KMS-11 (cell line): ENCODE results near the gene ABCB8.

Source experiments
- H2AFZ ChIP-seq: fragments of 200-600 bp; sonication (generic); 2 replicates; pipeline ENCODE4 v1.6.1; 2016; ENCODE audit warnings: antibody characterized with exemption, mixed run types, low read depth
- H3K27ac ChIP-seq: fragments of 200-600 bp; sonication (generic); 2 replicates; pipeline ENCODE4 v1.6.1; 2016; ENCODE audit warnings: mild to moderate bottlenecking, mixed run types
- H3K27me3 ChIP-seq: fragments of 200-600 bp; sonication (generic); 2 replicates; pipeline ENCODE4 v1.6.1; 2017; ENCODE audit warnings: mild to moderate bottlenecking, low read depth, mixed run types, moderate library complexity; ENCODE audit not compliant: insufficient read depth
- H3K36me3 ChIP-seq: fragments of 200-600 bp; sonication (generic); 2 replicates; pipeline ENCODE4 v1.6.1; 2017; ENCODE audit warnings: mild to moderate bottlenecking, mixed run types; ENCODE audit not compliant: insufficient read depth
- H3K4me1 ChIP-seq: fragments of 200-600 bp; sonication (generic); 2 replicates; pipeline ENCODE4 v1.6.1; 2016; ENCODE audit warnings: mild to moderate bottlenecking, low read depth, mixed run types; ENCODE audit not compliant: poor library complexity, severe bottlenecking
- H3K4me2 ChIP-seq: fragments of 200-600 bp; sonication (generic); 2 replicates; pipeline ENCODE4 v1.7.0; 2016; ENCODE audit warnings: mild to moderate bottlenecking, mixed run types
- H3K4me3 ChIP-seq: fragments of 200-600 bp; sonication (generic); IDR thresholded peaks from 2 replicates; pipeline ENCODE4 v1.6.1; 2017; ENCODE audit warnings: low read depth, low read length, mixed read lengths; ENCODE audit not compliant: insufficient read depth
- H3K79me2 ChIP-seq: fragments of 200-600 bp; sonication (generic); 2 replicates; pipeline ENCODE4 v1.6.1; 2016; ENCODE audit warnings: low read depth, mixed run types; ENCODE audit not compliant: insufficient read depth
- H3K9ac ChIP-seq: fragments of 200-600 bp; sonication (generic); 2 replicates; pipeline ENCODE4 v1.6.1; 2016; ENCODE audit warnings: mild to moderate bottlenecking, mixed run types
- H4K20me1 ChIP-seq: fragments of 200-600 bp; sonication (generic); 2 replicates; pipeline ENCODE4 v1.6.1; 2016; ENCODE audit warnings: mild to moderate bottlenecking, mixed run types; ENCODE audit not compliant: insufficient read depth
- CTCF ChIP-seq: fragments of 200-600 bp; sonication (generic); conservative IDR thresholded peaks from 2 replicates; pipeline ENCODE4 v1.6.1; 2017; ENCODE audit warnings: low read depth, mild to moderate bottlenecking, antibody characterized with exemption, low read length, moderate library complexity, mixed read lengths

ABCB8 gene

GRCh38 chr7:150992833-150993302 lies 35.4 kb upstream of the ABCB8 start:
- no peak overlapping the region for H2AFZ ChIP-seq
- no peak overlapping the region for H3K4me3 ChIP-seq
- H3K36me3 ChIP-seq = no peaks in the 10 kb centered on the region
- TF ChIP-seq CTCF = no peak
- no peaks in the 10 kb centered on the region for H4K20me1 ChIP-seq
- H3K9ac ChIP-seq = no peak overlapping the region
- no peak overlapping the region for H3K4me2 ChIP-seq
- no peaks in the 10 kb centered on the region for H3K4me1 ChIP-seq
- no peak overlapping the region for H3K27ac ChIP-seq
- H3K79me2 ChIP-seq = no peaks in the 10 kb centered on the region
- peaks cover 57% of the 10 kb centered on the region for H3K27me3 ChIP-seq

DNA sequence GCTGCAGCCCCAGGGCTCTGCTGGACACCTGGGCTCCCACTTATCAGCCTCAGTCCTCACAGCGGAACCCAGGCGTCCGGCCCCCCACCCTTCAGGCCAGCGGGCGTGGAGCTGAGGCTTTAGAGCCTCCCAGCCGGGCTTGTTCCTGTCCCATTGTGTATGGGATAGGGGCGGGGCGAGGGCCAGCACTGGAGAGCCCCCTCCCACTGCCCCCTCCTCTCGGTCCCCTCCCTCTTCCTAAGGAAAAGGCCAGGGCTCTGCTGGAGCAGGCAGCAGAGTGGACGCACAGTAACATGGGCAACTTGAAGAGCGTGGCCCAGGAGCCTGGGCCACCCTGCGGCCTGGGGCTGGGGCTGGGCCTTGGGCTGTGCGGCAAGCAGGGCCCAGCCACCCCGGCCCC lies 34.7 kb upstream of the ABCB8 start:
- Histone ChIP-seq H3K9ac (no peak overlapping the region), H3K4me2 (no peak overlapping the region), H4K20me1 (no peaks in the 10 kb centered on the region), H3K4me1 (no peaks in the 10 kb centered on the region), H3K27ac (no peak overlapping the region), H3K79me2 (no peaks in the 10 kb centered on the region), H2AFZ (no peak overlapping the region), H3K36me3 (no peaks in the 10 kb centered on the region), H3K4me3 (no peak overlapping the region), H3K27me3 (peaks cover 52% of the 10 kb centered on the region)
- no peak for TF ChIP-seq CTCF

DNA sequence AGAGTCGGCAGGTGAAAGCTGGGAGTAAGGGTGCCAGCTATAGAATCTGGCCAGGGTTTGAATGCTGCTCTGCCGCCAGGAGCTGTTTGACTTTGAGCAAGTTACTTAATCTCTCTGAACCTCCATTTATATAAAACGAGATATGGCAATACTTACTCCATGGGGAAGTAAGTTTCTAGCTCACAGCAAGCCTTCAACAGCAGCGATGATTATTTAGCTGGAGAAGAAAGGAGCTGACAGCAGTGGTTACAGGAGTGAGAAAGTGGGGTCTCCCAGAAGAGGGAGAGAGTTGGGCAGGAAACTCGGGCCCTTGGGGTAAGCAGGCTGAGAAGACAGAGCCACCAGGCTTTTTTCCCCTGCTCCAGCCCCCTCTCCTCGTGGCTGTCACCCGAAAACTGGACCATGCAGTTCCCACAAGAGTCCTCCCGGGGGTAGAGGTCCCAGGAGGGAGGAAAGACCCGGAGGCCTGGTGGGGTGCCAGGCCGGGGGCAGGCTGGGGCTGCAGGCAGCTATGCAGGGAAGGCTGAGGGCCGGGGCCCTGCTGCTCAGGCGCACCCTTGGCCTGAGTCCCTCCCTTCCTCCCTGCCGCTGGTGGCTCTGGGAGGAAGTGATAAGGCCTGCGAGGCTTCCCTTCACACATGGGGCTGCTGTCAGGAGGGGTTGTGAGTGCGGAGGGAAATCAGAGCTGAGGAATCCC lies 34.0 kb upstream of the ABCB8 start:
- no peaks in the 10 kb centered on the region for H3K79me2 ChIP-seq
- peaks cover 44% of the 10 kb centered on the region for H3K27me3 ChIP-seq
- no peak for TF ChIP-seq CTCF
- H3K27ac ChIP-seq = no peak overlapping the region
- H3K4me2 ChIP-seq = no peak overlapping the region
- H3K4me3 ChIP-seq = no peak overlapping the region
- H3K36me3 ChIP-seq = no peaks in the 10 kb centered on the region
- no peak overlapping the region for H3K9ac ChIP-seq
- H2AFZ ChIP-seq = no peak overlapping the region
- H3K4me1 ChIP-seq = no peaks in the 10 kb centered on the region
- no peaks in the 10 kb centered on the region for H4K20me1 ChIP-seq

- Histone ChIP-seq H3K27me3 (peaks cover 37% of the 10 kb centered on the region), H3K27ac (no peak overlapping the region), H3K4me3 (no peak overlapping the region), H4K20me1 (no peaks in the 10 kb centered on the region), H2AFZ (no peak overlapping the region), H3K4me2 (no peak overlapping the region), H3K79me2 (no peaks in the 10 kb centered on the region), H3K9ac (no peak overlapping the region), H3K4me1 (no peaks in the 10 kb centered on the region), H3K36me3 (no peaks in the 10 kb centered on the region)
- TF ChIP-seq CTCF = no peak
Measured at GRCh38 chr7:150994838-150995510, 33.3 kb upstream of the ABCB8 start.
